ENCODE data around the gene EME1.
"Not testable (repeated sequence)": the region's sequence is repeated elsewhere in the genome, so short reads cannot be mapped to it uniquely, and the experiment has no call there.

The EME1 gene

DNA sequence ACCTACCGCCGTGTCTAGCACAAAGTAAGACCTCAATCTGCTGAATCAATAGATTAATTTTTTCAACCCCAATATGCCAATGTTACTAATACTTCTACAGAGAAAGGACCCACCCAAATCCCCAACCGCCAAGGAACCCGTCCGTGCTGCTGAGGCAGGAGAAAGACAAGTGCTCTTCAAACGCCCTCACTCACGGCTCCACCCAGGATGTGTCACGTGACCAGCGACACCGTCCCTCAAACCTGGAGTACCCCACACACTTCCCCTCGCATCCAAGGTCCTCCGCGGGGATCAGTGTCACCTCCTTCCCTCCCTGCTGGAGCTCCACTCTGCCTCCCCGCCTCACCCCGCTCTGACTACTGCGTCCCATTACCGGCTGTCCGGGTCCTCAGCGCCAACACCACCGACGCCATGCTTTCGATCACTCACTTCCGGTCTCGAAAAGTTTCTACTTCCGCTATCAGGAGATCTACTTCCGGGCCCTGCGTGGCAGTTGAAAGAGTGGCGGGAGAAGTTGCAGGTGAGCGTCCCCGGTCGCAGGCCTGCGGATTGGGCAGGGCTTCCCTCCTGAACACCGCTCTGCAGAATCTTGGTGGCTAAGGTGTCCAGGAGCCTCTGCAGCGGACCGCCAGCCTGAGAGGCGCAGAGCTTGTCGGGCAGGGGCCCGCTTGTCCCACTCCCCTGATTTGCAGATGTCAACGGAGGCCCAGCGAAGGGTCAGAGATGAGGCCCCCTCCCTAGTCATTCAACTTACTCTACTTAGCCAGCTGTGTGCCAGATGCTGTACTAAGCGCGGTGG lies at the start of gene EME1, which contains the start of gene MRPL27:
EME1 (plus strand) TSS at position 472 of the 799 bp plus-strand sequence. CDS start 1,980 bp downstream, outside the sequence.
MRPL27 (minus strand) TSS at position 427 of the 799 bp plus-strand sequence; CDS start at position 413, 14 bp downstream.
- peak; percentile 91 for DNase-seq

- DNase-seq: no peak
Observed at GRCh38 chr17:50325906-50326305, 47.1 kb upstream of the EME1 start.

DNA sequence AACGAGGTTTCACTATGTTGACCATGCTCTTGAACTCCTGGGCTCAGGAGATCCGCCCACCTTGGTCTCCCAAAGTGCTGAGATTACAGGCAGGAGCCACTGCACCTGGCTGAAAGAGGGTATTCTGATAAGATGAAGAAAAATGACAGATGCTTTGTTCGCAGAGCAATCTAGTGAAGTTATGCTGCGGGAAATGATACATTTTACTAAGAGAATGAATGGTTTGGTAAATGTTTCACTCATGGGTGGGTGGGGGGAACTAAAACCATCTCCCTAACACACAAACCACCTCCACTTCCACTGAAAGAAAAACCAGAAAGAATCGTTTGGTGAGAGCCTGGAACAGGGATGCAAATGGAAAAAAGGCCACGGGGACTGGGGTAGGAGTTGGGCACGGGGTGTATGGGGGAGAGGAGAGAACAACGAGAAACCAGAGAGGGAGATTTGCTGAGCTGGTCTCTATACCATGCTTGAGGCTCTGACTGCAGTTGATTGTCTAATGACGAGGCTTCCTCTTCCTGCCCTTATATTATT lies 46.1 kb upstream of the EME1 start:
- no peak for DNase-seq

- DNase-seq: no peak
Observed at GRCh38 chr17:50328363-50329325, 44.4 kb upstream of the EME1 start.

- DNase-seq: no peak
Observed at GRCh38 chr17:50329716-50330115, 43.3 kb upstream of the EME1 start.

GRCh38 chr17:50330151-50330775 lies 42.8 kb upstream of the EME1 start:
- no peak for DNase-seq

DNA sequence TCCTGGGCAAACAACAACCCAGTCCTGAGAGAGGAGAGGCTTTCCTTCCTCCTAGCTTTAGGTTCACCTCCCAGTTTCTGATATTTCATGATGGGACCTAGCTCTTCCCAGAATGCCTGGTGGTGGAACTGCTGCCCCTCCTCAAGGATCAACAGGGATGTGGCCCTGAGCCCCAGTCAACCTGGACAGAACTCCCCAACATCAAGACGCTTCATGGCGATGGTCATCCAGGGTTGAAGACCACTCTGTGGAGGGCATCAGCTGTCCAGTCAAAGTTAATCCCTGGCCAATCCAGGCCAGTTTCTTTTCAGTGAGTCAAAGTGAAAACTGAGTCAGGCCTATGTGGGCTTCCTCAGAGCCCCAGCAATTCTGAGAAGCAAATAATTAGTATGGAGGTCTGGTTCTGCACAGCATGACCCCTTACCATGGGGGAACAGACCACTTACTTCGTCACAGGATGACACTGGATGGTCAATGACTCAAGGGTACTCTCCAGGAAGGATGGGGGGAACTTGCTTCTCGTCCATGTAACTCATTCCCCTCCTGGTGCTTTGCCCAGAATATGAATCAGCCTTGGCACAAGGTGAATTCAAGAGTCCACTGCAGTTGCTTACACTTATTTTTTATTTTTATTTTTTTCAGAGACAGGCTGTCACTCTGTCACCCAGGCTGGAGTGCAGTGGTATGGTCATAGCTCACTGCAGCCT lies 41.8 kb upstream of the EME1 start:
- no peak for DNase-seq

DNA sequence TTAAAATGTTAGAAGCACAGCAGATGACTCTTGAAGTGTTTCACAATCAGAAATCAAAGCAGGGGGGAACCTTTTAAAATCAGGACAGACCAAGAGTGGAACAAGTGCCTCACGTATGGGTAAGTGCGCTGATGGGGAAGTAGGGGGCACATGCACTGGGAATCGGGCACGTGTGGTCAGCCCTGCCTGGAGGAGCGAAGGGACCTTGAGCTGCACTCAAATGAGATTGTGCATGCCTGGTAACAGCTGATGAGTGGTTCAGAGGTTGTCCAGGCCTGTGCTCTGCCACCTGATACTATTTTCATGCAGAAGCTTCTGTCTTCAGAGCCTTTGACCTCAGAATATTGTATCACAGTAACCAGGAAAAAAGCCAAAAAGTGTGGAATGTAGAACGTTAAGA lies 40.8 kb upstream of the EME1 start:
- no peak for DNase-seq

DNA sequence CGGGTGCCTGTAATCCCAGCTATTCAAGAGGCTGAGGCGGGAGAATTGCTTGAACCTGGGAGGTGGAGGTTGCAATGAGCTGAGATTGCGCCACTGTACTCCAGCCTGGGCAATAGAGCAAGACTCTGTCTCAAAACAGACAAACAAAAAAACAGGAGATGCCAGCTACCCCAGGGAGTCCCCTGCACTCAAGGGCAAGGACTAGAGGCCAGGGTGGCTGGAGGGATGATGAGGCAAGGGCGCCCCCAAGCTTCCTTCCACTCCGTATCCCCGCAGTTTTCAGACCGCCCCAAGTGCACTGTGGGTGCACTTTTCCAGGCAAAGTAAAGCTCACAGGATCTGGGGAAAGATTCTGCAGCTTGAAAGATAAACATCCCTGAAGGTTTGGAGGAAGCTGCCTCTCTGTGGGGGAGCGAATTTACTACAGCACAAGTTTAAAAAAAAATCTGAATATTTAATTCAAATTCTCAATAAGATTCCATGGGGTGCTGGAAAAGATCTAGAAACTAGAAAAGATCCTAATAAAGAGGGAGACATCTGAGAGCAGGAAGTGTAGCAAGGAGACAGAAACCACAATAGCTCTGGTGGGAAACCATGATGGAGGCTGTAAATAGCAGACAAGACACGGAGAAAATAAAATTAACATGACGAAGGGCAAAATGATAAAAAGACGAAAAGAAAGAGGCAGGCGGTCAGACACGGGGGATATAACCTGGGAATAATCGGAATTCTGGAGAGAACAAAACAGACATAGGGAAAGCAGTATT lies 39.6 kb upstream of the EME1 start:
- not testable (repeated sequence) for DNase-seq

GRCh38 chr17:50337956-50338355 lies 35.1 kb upstream of the EME1 start:
- no peak for DNase-seq

- DNase-seq: no peak
Observed at GRCh38 chr17:50338645-50339044, 34.4 kb upstream of the EME1 start.

DNA sequence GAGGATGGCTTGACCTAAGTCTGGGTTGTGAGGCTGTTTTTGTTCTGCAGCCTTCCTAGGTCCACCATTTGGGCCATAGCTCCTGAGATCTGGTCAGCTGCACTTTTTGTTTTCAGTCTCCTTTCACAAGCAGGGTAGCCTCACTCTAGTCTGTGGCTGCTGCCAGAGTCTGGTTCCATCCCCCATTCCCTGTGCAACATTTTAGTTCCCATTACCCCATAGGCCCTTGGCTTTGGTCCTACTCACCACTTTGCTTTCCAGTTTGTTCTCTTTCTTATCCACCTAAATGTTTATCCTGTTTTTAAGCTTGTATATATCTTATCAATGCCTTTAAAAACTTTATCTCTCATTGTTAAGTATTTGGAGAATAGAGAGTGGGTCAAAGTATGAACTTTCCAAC lies 33.6 kb upstream of the EME1 start:
- DNase-seq: no peak

- DNase-seq: no peak
Observed at GRCh38 chr17:50344731-50345365, 28.2 kb upstream of the EME1 start.

DNA sequence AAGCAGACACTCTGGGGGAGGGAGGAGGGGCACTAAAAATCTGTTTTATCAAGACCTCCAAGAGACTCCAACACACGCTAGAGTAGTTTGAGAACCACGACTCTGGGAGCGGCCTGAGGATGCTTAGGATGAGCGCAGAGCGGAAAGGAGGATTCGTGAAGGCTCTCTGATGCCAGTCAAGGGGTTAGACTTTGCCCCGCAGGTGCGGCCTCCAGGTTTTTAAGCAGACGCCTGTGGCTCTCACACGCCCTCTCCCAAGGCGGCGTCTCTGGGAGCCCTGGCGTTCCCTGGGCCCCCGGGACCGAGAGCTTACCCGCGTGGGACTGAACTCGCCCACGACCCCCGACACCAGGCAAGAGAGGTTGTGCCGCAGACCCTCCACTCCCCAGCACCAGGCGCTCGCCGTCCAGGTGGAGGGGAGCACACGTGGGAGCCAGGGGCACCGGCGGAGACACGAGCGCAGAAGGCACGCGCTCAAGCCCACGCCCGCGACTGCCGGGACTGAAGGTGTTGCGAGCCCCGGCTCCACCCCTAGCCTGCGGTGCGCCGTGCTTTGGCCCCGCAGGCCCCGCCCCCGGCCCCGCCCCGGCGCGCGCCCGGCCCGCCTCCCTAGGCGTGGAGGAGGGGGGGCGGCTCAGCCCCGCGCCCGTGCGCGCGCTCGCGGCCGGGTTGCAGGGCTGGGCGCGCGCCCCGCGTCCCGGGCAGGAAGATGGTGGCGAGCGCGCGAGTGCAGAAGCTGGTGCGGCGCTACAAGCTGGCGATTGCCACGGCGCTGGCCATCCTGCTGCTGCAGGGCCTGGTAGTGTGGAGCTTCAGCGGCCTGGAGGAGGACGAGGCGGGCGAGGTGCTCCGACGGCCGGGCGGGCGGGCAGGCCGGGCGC lies 27.4 kb upstream of the EME1 start, which contains the start of gene XYLT2:
XYLT2 (plus strand) TSS at position 695 of the 881 bp plus-strand sequence; CDS start at position 710, 15 bp downstream.
- DNase-seq: peak; percentile 93

GRCh38 chr17:50346313-50347116 lies 26.5 kb upstream of the EME1 start:
- DNase-seq: peak; percentile 47

DNA sequence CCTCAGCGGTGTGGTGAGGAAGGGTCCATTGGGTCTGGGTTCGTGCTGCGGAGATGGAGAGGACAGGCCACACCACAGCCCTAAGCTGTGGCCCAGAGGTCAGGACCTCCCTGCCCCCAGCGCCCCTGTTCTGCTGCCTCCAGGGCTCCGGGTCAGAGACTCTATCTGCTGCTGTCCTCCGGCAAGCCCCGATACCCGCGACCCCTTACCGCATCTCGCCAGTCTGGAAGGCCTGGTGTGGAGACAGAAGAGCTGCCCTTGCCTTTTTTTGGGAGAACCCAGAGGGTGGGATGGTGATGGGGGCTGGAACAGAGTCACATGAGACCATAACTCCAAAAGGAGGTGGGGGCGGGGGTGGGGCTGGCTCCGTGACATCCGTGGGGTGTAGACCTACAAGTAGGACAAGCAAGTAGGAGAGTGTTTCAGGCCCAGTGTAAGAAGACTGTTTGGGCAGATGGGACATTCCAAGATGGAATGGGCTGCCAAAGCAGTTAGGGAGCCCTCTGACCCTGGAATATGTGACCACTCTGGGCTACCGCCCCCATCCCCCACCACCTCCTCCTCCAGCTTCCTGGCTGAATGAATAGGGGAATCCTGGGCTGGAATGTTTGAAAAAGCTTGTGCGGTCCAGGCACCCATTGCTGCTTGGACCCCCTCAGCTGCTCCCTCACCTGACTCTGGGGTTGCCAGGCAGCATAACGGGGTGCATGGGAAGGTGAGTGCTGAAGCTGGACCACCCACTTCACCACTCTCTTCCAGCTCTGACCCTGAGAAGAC lies 25.7 kb upstream of the EME1 start:
- DNase-seq: no peak

- DNase-seq: no peak
Observed at GRCh38 chr17:50347894-50348291, 25.1 kb upstream of the EME1 start.

All from CD4-positive, alpha-beta T cell treated with Interleukin-21 for 1 hour (primary cell).